HG03460 (cell line): ENCODE measurements around the gene HSD17B14.
"Not testable (repeated sequence)": the region's sequence is repeated elsewhere in the genome, so short reads cannot be mapped to it uniquely, and the experiment has no call there.

Source experiments
- ATAC-seq: cut with Tn5 transposase; IDR thresholded peaks from one replicate; pipeline ENCODE4 v1.9.1; 2021; ENCODE audit not compliant: unreplicated experiment

The HSD17B14 gene

GRCh38 chr19:48799358-48800300 is 36.7 kb downstream of the HSD17B14 start:
- no peak for ATAC-seq

GRCh38 chr19:48798937-48799336 is 37.4 kb downstream of the HSD17B14 start:
- no peak for ATAC-seq

- ATAC-seq = no peak
Observed at GRCh38 chr19:48797103-48797502, 39.2 kb downstream of the HSD17B14 start.

- ATAC-seq = no peak
Observed at GRCh38 chr19:48796298-48797083, 39.8 kb downstream of the HSD17B14 start.

GRCh38 chr19:48795685-48796070 is 40.6 kb downstream of the HSD17B14 start:
- ATAC-seq = no peak

- ATAC-seq = peak; percentile 85
Observed at GRCh38 chr19:48795055-48795684, 41.1 kb downstream of the HSD17B14 start.

- no peak for ATAC-seq
Observed at GRCh38 chr19:48794291-48794690, 42.0 kb downstream of the HSD17B14 start.

- no peak for ATAC-seq
Observed at GRCh38 chr19:48793271-48793670, 43.0 kb downstream of the HSD17B14 start.

GRCh38 chr19:48787331-48787730 is 49.0 kb downstream of the HSD17B14 start:
- ATAC-seq = not testable (repeated sequence)

GRCh38 chr19:48786422-48786821 is 49.9 kb downstream of the HSD17B14 start:
- ATAC-seq = not testable (repeated sequence)

GRCh38 chr19:48784527-48784926 is 51.8 kb downstream of the HSD17B14 start:
- no peak for ATAC-seq

GRCh38 chr19:48780631-48781391 is 55.5 kb downstream of the HSD17B14 start:
- ATAC-seq = no peak

GRCh38 chr19:48779636-48780035 is 56.7 kb downstream of the HSD17B14 start:
- no peak for ATAC-seq

- no peak for ATAC-seq
Observed at GRCh38 chr19:48777720-48778119, 58.6 kb downstream of the HSD17B14 start.

- ATAC-seq = no peak
Observed at GRCh38 chr19:48777139-48777538, 59.2 kb downstream of the HSD17B14 start.

GRCh38 chr19:48772503-48772953 is 63.8 kb downstream of the HSD17B14 start:
- no peak for ATAC-seq

GRCh38 chr19:48770734-48771472 is 65.4 kb downstream of the HSD17B14 start:
- no peak for ATAC-seq

GRCh38 chr19:48770266-48770665 is 66.0 kb downstream of the HSD17B14 start:
- ATAC-seq = no peak

GRCh38 chr19:48768994-48769713 is 67.1 kb downstream of the HSD17B14 start:
- ATAC-seq = no peak
